NCI-H146 treated with DMSO at 0.1 percent for 48 hours (cell line): Measurements from ENCODE around the gene SFT2D3.
A peak's percentile ranks its signal among the peaks of the same experiment; 100 is the strongest.

ENCODE experiments used
- DNase-seq: peaks from one replicate; lab custom pipeline; 2025; ENCODE audit not compliant: unreplicated experiment; lab: John Stamatoyannopoulos, UW

The SFT2D3 gene

DNA sequence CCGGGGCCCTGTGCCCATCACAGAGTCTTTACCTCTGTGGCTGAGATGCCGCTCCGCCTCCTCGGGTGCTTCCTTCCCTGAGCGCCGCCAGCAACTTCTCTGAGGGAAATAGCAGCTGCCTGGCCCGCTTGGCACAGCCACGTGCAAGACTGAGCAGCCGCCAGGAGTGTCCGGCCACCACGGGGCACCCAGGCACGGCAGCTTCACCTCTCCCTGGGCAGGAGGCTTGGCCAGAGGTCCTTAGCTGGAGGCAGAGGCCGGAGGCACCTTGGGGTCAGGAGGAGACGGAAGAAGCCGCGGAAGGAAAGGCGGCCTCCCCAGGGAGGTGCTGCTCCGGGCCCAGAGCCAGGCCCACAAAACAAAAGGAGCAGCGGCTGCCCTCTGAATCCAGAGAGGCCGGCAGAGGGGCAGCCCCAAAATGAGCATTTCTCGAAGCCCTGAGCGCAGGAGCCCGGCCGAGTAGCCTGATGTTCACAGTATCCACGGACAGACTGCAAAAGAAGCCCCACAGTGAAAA, 20.0 kb upstream of the SFT2D3 start:
- no peak for DNase-seq

DNA sequence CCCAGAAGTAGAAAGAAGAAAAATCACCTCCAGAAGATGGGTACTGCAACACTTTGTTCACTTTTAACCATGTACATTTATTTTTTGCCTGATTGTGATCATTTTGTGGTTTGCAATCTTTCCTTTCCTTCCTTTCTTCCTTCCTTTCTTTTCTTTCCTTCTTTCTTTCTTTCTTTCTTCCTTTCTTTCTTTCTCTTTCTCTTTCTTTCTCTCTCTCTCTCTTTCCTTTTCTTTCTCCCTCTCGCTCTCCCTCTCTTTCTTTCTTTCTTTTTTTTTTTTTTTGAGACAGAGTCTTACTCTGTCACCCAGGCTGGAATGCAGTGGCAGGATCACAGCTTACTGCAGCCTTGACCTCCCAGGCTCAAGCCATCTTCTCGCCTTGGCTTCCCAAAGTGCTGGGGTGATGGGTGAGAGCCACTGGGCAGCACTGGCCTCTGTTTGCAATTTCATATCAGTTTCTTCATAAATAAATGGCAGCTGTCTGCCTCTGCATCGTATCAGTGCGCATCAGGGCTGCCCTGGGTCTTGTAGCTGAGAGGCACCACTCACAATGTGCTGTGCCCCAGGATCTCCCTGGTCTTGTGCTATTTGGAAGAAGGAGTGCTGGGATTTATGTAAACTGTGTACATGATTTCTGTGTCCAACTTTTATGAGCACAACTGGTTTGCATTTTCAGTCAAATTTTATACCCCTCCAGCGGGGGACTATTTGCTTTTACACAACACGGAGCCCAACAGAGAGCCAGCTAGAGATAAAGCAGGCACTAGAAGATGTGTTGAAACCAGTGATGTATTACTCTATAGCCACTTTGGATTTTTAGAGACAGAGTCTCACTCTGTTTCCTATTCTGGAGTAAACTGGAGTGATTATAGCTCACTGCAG, 19.1 kb upstream of the SFT2D3 start:
- no peak for DNase-seq

- DNase-seq = no peak
These were observed 18.2 kb upstream of the SFT2D3 start for GRCh38 chr2:127683056-127683455.

DNA sequence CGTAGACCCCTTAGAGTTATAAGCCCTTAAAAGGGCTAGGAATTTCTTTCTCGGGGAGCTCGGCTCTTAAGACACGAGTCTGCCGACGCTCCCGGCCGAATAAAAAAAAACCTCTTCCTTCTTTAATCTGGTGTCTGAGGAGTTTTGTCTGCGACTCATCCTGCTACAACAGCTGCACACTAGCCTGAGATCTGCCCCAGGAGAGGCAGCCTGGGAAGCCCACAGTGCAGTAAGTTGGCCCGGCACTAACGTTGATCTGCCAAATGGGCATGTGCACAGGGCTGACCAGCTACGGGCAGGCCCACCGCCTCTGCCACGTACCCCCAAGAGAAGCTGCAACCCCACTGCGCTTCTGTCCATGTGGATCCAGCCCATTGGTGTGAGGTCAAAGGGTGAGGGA, 17.5 kb upstream of the SFT2D3 start:
- no peak for DNase-seq

GRCh38 chr2:127685410-127686080, 15.8 kb upstream of the SFT2D3 start:
- DNase-seq = no peak

DNA sequence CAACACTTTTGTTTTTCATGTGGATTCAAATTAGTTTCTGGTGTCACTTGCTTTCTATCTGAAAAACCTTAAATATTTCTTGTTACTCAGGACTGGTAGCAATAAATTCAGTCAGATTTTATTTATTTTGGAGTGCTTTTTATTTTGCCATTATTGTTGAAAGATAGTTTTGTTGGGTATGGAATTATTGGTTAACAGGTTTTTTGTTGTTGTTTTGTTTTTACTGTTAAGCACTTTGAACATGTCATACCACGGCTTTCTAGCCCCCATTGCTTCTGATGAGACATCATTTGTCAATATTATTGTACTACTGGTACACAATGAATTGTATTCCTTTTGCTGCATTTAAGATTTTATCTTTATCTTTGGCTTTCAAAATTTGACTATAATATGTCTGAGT, 12.9 kb upstream of the SFT2D3 start:
- DNase-seq = no peak

DNA sequence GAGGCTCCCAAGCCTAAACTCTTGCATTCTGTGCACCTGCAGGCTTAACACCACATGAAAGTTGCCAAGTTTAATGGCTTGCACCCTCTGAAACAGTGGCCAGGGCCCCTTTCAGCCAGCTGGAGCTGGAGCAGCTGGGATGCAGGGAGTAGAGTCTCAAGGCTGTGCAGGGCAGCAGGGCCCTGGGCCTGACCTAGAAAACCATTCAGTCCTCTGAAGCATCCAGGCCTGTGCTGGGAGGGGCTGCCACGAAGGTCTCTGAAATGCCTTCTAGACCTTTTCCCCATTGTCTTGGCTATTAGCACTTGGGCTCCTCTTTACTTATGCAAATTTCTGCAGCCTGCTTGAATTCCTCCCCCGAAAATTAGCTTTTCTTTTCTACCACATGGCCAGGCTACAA, 10.6 kb upstream of the SFT2D3 start:
- DNase-seq = no peak

DNA sequence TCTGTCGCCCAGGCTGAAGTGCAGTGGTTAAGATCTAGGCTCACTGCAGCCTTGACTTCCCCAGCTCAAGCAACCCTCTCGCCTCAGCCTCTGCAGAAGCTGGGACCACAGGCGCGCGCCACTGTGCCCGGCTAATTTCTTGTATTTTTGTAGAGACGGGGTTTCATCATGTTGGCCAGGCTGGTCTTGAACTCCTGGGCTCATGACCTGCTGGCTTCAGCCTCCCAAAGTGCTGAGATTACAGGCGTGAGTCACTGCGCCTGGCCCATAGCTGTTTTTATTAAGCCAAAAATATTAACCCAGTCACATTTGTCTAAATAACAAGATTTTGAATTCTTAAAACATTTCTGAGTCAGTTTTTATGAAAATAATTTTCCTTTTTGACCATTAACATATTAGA, 6.3 kb upstream of the SFT2D3 start:
- no peak for DNase-seq

DNA sequence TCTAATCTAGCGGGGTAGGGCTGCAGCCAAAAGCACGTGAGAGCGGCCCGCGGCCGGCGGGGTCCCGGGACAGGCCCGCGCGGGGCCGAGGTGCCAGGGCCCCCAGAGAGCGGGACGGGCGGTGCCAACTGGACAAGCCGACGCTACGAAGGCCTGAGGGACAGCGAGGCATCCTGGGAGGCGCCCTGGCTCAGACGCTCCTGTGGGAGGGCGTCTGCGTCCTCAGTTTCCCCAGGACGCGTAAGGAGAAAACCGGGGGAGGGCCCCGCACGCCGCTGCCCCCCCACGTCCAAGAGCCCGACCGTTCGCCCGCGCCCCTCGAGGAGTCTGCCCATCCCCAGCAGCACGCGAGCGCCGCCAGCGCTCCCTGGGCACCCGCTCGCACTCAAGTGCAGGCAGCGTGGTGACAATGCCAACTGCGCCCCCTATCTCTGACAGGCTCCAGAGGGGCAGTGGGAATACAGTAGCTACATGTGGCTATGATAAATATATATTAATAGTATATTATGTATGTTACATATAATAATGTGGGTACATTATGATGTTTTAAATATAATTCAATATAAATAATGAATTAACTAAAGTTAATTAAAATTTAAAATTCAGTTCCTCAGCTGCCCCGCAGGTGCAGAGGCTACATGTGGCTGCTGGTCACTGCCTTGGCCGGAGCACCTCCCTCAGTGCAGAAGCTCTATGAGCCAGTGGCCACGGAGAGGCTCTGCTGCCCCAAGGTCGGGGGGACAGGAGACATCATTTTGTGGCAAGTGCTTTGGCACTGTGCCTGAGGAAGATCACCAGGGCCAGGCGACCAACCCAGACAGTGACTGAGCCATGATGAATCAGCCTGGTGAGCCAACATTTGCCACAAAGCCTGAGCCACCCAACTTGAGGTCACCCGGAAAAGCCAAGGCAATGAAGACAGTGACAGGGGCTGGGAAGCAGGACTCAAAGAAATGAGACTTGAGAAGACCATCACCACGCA, 5.5 kb upstream of the SFT2D3 start:
- DNase-seq = no peak

- DNase-seq = no peak
These were observed 3.7 kb upstream of the SFT2D3 start for GRCh38 chr2:127697482-127698180.

DNA sequence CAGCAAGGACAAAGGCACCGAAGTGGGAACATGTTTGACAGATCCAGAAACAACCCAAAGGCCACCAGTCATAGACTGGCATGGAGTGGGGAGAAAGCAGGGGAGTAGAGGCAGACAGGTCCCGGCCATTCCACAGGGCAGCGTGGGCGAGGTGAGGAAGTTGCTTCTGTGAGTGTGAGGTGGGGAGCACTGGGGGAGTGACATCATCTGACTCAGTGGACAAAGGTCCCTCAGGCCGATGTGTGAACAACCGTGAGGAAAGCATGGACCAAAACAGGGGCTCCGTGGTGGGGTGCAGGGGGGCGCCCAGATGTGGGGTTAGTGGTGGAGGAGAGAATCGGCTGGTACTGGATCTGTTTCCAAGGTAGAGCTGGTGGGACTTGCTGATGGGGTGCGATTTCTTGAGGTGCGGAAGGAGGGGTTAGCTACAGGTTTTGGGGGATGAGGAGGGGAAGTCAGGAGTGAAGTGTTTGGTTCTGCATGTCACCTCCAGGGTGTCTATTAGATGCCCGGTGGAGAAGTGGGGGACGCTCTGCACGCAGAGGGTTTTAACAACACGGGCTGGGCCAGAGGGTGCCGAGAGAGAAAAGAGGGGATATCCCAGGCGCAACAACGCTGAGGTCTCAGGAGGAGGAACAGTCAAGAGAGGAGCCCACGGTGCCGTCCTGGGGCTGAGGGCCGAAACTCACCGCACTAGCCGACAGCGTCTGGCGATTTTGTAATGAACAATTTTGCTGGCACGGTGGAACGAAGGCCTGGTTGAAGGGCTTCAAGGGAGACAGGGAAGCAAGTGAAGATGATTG, 2.5 kb upstream of the SFT2D3 start:
- DNase-seq = no peak

GRCh38 chr2:127700527-127701192, 637 bp upstream of the SFT2D3 start:
- DNase-seq = peak; percentile 49

- DNase-seq = peak; percentile 68
These were observed 526 bp downstream of the SFT2D3 start for GRCh38 chr2:127701651-127702394.

- no peak for DNase-seq
These were observed 1.2 kb downstream of the SFT2D3 start for GRCh38 chr2:127702395-127703009.

GRCh38 chr2:127703282-127703681, 2.0 kb downstream of the SFT2D3 start:
- DNase-seq = no peak

- no peak for DNase-seq
These were observed 3.5 kb downstream of the SFT2D3 start for GRCh38 chr2:127704641-127705390.

DNA sequence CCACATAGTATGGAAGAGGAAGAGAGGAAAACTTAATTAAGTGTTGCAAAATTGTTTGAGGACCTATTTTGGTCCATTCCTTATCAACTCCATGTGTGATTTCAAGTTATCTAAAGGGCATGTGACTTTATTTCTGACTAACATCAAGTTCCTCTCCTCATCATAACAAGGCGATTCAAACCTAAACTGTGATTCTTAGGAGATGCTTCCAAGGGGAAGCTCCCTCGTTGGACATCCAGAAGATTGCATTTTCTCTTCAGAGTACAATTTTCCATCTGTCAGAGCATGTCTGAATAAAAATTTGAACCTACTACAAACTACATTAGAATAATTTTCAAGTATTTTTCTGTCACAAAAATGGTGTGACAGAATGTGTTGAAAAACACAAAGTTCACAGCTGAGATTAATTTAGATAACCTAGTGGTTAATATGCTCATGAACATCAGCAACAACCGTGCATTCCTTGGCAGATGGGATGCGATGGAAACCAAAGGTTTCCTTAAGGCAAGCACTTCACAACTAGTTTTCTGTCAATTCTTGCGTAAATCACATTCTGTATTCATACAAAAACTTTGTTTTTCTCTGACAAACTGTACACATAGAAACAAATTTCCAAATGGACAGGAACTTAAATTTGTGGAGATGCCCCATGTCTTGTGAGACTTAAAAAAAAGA, 4.2 kb downstream of the SFT2D3 start:
- DNase-seq = no peak
